Measurements from ENCODE around the gene ABCA2.

ABCA2 gene

GRCh38 chr9:136971746-136972145 is 56.3 kb downstream of the ABCA2 start:
- POLR2A ChIA-PET, result no interaction called here
- CTCF ChIA-PET, result interaction anchor here (1.6 kb wide), 1 partner anchor 57 kb away, joined by 4 read pairs; no protein-coding TSS in a partner anchor
- no peak for TF ChIP-seq CTCF (IDR thresholded peaks at IDR 0.05; ENCODE audit: control extremely low read depth, extremely low read depth, low read depth, missing control alignments)

GRCh38 chr9:136970361-136970760 is 57.7 kb downstream of the ABCA2 start:
- ChIA-PET CTCF (interaction anchor here (1.2 to 2.1 kb wide), 3 partner anchors 9 to 94 kb away, joined by 3 to 6 read pairs (median 4); no protein-coding TSS in a partner anchor), POLR2A (no interaction called here)
- TF ChIP-seq CTCF (IDR thresholded peaks at IDR 0.05; ENCODE audit: control extremely low read depth, extremely low read depth, low read depth, missing control alignments), result no peak
- no peak for DNase-seq (ENCODE audit: extremely low spot score)

More at GRCh38 chr9:136971746-136972145, 56.3 kb downstream of the ABCA2 start:
- no peak for DNase-seq (ENCODE audit: extremely low spot score)

- ChIA-PET CTCF (interaction anchor here (1.2 to 2.1 kb wide), 4 partner anchors 9 to 94 kb away, joined by 3 to 6 read pairs (median 4); no protein-coding TSS in a partner anchor), POLR2A (no interaction called here)
- no peak for TF ChIP-seq CTCF (IDR thresholded peaks at IDR 0.05; ENCODE audit: control extremely low read depth, extremely low read depth, low read depth, missing control alignments)
- no peak for DNase-seq (ENCODE audit: extremely low spot score)
Observed at GRCh38 chr9:136969774-136970173, 58.3 kb downstream of the ABCA2 start.

- POLR2A ChIA-PET, result no interaction called here
- CTCF ChIA-PET, result interaction anchor here (0.8 to 2.1 kb wide), 4 partner anchors 20 to 66 kb away, joined by 4 to 6 read pairs (median 4); no protein-coding TSS in a partner anchor
- no peak for DNase-seq (ENCODE audit: extremely low spot score)
- no peak for TF ChIP-seq CTCF (IDR thresholded peaks at IDR 0.05; ENCODE audit: control extremely low read depth, extremely low read depth, low read depth, missing control alignments)
Observed at GRCh38 chr9:136969150-136969549, 58.9 kb downstream of the ABCA2 start.

GRCh38 chr9:136968333-136969127 is 59.5 kb downstream of the ABCA2 start:
- POLR2A ChIA-PET, result interaction anchor here (0.6 kb wide), 1 partner anchor 36 kb away, joined by 5 read pairs; no protein-coding TSS in a partner anchor
- CTCF ChIA-PET, result interaction anchor here (0.8 to 2.1 kb wide), 4 partner anchors 20 to 67 kb away, joined by 4 to 6 read pairs (median 4); no protein-coding TSS in a partner anchor
- no peak for DNase-seq (ENCODE audit: extremely low spot score)
- TF ChIP-seq CTCF (IDR thresholded peaks at IDR 0.05; ENCODE audit: control extremely low read depth, extremely low read depth, low read depth, missing control alignments), result no peak

- POLR2A ChIA-PET, result no interaction called here
- TF ChIP-seq CTCF (IDR thresholded peaks at IDR 0.05; ENCODE audit: control extremely low read depth, extremely low read depth, low read depth, missing control alignments), result no peak
- no peak for DNase-seq (ENCODE audit: extremely low spot score)
- CTCF ChIA-PET, result interaction anchor here (1.3 to 2.7 kb wide), 3 partner anchors 63 to 271 kb away, joined by 3 to 8 read pairs (median 7); no protein-coding TSS in a partner anchor
Observed at GRCh38 chr9:136965771-136966484, 62.1 kb downstream of the ABCA2 start.
